Measurements from ENCODE around the gene GOLT1A.

The GOLT1A gene

DNA sequence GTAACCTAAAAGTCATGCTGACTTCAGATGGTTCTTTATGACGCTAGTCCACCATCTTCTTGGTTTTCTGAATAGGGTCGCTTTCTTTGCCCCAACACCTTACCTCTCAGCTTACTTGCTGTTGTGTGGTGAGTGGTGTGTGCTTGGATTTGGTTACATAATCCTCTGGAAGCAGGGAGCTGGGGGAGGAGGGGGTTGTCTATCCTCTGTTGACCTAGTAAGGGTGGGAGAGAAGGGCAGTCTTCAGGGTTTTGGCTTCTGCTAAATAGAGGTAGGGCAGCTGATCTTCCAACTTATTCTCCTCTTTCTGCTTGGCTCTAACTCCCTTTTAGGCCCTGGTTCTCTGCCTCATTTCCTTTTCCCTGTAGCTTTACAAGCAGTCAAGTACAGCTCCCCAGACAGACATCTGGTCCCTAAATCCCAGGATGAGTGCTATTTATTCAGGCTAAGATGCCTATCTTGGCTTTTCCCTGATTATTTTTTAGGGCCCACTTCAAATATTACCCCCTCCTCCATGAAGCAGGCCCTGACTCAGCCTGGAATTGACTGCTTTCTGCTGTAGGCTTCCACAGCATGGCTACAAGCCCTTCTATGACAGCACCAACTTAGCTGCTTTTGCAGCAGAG lies 41.3 kb downstream of the GOLT1A start:
- Histone ChIP-seq H3K9ac (ENCODE audit: low read length) (no peak overlapping the region), H3K36me3 (ENCODE audit: low read length) (no peaks in the 10 kb centered on the region), H3F3A (ENCODE audit: insufficient read depth) (no peaks in the 10 kb centered on the region), H3K27ac (ENCODE audit: low read depth, low read length) (no peak overlapping the region), H4K20me1 (ENCODE audit: low read depth, low read length) (no peaks in the 10 kb centered on the region), H3K4me3 (ENCODE audit: insufficient read depth, low read length, poor library complexity, severe bottlenecking) (no peak overlapping the region), H3K9me3 (ENCODE audit: insufficient read depth, low read length) (peaks cover 23% of the 10 kb centered on the region; the same call in 1 of the 2 replicates), H3K27me3 (ENCODE audit: low read length) (no peaks in the 10 kb centered on the region), H3K9me2 (replicated peaks; ENCODE audit: insufficient read depth, low read length) (no peaks in the 10 kb centered on the region), H3K4me2 (ENCODE audit: low read depth, low read length, poor library complexity, severe bottlenecking) (no peak overlapping the region), H3K79me2 (ENCODE audit: insufficient read depth, low read length) (no peaks in the 10 kb centered on the region), H2AFZ (ENCODE audit: low read depth, low read length, severe bottlenecking) (no peak overlapping the region)
- TF ChIP-seq, protein P1, sequence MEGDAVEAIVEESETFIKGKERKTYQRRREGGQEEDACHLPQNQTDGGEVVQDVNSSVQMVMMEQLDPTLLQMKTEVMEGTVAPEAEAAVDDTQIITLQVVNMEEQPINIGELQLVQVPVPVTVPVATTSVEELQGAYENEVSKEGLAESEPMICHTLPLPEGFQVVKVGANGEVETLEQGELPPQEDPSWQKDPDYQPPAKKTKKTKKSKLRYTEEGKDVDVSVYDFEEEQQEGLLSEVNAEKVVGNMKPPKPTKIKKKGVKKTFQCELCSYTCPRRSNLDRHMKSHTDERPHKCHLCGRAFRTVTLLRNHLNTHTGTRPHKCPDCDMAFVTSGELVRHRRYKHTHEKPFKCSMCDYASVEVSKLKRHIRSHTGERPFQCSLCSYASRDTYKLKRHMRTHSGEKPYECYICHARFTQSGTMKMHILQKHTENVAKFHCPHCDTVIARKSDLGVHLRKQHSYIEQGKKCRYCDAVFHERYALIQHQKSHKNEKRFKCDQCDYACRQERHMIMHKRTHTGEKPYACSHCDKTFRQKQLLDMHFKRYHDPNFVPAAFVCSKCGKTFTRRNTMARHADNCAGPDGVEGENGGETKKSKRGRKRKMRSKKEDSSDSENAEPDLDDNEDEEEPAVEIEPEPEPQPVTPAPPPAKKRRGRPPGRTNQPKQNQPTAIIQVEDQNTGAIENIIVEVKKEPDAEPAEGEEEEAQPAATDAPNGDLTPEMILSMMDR (IDR thresholded peaks at IDR 0.05; ENCODE audit: insufficient read depth, low read length, poor library complexity, severe bottlenecking): no peak
- no peak for TF ChIP-seq EZH2phosphoT487 (conservative IDR thresholded peaks at IDR 0.05; ENCODE audit: low read length)

DNA sequence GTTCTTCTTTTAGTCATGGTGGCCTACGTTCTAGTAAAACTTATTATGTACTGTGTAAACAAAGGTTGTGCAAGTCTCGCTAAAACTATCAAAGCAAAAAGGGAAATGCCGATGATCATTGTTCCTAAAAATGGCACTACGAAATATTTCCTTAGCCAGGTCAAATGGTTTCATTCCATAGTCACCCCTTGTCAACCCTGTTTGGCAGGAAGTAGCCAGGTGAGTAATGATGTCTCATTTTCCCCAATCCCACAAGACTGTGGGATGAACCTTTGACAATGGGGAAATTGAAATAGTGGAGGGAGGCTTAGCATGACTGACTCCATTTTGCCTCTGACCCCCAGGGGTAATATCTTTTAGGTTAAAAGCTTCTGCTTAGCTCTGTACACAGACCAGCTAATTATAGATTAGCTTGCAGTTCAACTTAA lies 42.0 kb downstream of the GOLT1A start:
- Histone ChIP-seq H2AFZ (ENCODE audit: low read depth, low read length, severe bottlenecking) (no peak overlapping the region), H3K9ac (ENCODE audit: low read length) (no peak overlapping the region), H3K36me3 (ENCODE audit: low read length) (no peaks in the 10 kb centered on the region), H3K4me2 (ENCODE audit: low read depth, low read length, poor library complexity, severe bottlenecking) (no peak overlapping the region), H3K27me3 (ENCODE audit: low read length) (no peaks in the 10 kb centered on the region), H3K9me2 (replicated peaks; ENCODE audit: insufficient read depth, low read length) (no peaks in the 10 kb centered on the region), H3K27ac (ENCODE audit: low read depth, low read length) (no peak overlapping the region), H3K9me3 (ENCODE audit: insufficient read depth, low read length) (peaks cover 23% of the 10 kb centered on the region; the same call in 1 of the 2 replicates), H3K79me2 (ENCODE audit: insufficient read depth, low read length) (no peaks in the 10 kb centered on the region), H3K4me3 (ENCODE audit: insufficient read depth, low read length, poor library complexity, severe bottlenecking) (no peak overlapping the region), H4K20me1 (ENCODE audit: low read depth, low read length) (no peaks in the 10 kb centered on the region), H3F3A (ENCODE audit: insufficient read depth) (no peaks in the 10 kb centered on the region)
- TF ChIP-seq, protein P1 (IDR thresholded peaks at IDR 0.05; ENCODE audit: insufficient read depth, low read length, poor library complexity, severe bottlenecking): no peak
- no peak for TF ChIP-seq EZH2phosphoT487 (conservative IDR thresholded peaks at IDR 0.05; ENCODE audit: low read length)

DNA sequence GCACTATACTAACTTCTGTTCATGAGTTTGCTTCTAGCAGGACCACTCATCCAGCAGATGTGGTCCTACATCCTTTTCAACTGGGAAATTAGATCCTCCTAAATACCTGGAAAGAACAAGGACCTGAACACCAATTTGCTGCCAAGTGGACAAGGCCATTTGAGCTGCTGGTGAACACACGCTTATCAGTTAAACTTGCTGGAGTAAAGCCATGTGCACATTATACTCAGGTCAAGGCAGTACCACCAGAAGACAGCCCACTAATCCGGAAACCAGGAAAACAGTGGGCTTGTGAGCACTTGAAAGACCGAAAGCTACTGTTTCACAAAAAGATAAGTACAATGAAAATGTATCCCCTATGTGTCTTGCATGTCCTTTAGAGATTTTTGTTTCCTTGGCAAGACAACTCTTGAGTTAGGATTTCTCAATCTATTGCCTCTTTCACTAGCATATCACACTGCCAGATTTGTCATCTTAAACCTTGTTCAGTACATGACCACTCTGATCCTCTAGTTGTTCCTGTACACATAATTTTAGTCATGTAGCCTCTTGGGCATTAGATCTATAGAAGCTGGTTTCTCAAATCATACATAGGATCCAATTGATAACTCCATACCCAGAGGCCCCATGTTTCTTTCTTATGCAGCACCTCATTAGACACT lies 43.2 kb downstream of the GOLT1A start:
- Histone ChIP-seq H3K9me3 (ENCODE audit: insufficient read depth, low read length) (peaks cover 23% of the 10 kb centered on the region; the same call in 1 of the 2 replicates), H3F3A (ENCODE audit: insufficient read depth) (no peaks in the 10 kb centered on the region), H3K4me3 (ENCODE audit: insufficient read depth, low read length, poor library complexity, severe bottlenecking) (no peak overlapping the region), H3K27me3 (ENCODE audit: low read length) (no peaks in the 10 kb centered on the region), H3K9me2 (replicated peaks; ENCODE audit: insufficient read depth, low read length) (no peaks in the 10 kb centered on the region), H3K36me3 (ENCODE audit: low read length) (no peaks in the 10 kb centered on the region), H4K20me1 (ENCODE audit: low read depth, low read length) (no peaks in the 10 kb centered on the region), H3K9ac (ENCODE audit: low read length) (no peak overlapping the region), H3K4me2 (ENCODE audit: low read depth, low read length, poor library complexity, severe bottlenecking) (no peak overlapping the region), H3K79me2 (ENCODE audit: insufficient read depth, low read length) (no peaks in the 10 kb centered on the region), H3K27ac (ENCODE audit: low read depth, low read length) (no peak overlapping the region), H2AFZ (ENCODE audit: low read depth, low read length, severe bottlenecking) (no peak overlapping the region)
- no peak for TF ChIP-seq EZH2phosphoT487 (conservative IDR thresholded peaks at IDR 0.05; ENCODE audit: low read length)
- TF ChIP-seq, protein P1 (IDR thresholded peaks at IDR 0.05; ENCODE audit: insufficient read depth, low read length, poor library complexity, severe bottlenecking): no peak
